HEK293 (cell line): Measurements from ENCODE around the gene NME8.

ENCODE experiments used
- CTCF ChIA-PET: fragments of 350-600 bp; formaldehyde crosslinking; extraction: SDS; loops from one replicate; lab custom pipeline; 2021; ENCODE audit warnings: antibody characterized with exemption; lab: Yijun Ruan, JAX
- POLR2A ChIA-PET: fragments of 300-600 bp; formaldehyde crosslinking; extraction: SDS; loops from one replicate; lab custom pipeline; 2020; ENCODE audit warnings: antibody characterized with exemption, inconsistent platforms; lab: Yijun Ruan, JAX
- H3K27ac ChIP-seq: fragments of 200-500 bp; sonication (Bioruptor generic); 2 replicates; pipeline ENCODE4 v1.5.1; 2014; ENCODE audit warnings: low read depth, low read length, control low read depth, inconsistent platforms; ENCODE audit errors: extremely low read depth
- H3K36me3 ChIP-seq, 2 experiments: fragments of 200-500 bp in 1 of 2; sonication (Bioruptor generic) in 1 of 2; 1 replicate in 1 of 2; 2 replicates in 1 of 2; pipeline ENCODE4 v1.5.1; 2014 to 2017; ENCODE audit warnings: inconsistent platforms in 2 of 2, low read length in 2 of 2; ENCODE audit not compliant: control insufficient read depth in 2 of 2, insufficient read depth in 1 of 2
- H3K4me1 ChIP-seq: fragments of 200-500 bp; sonication (Bioruptor generic); 2 replicates; pipeline ENCODE4 v1.5.1; 2014; ENCODE audit warnings: mild to moderate bottlenecking, low read length, inconsistent platforms; ENCODE audit not compliant: control insufficient read depth, insufficient read depth
- H3K4me3 ChIP-seq: 2 replicates; pipeline ENCODE4 v1.5.1; 2011; ENCODE audit warnings: low read depth, mild to moderate bottlenecking, control low read depth, low read length, moderate library complexity
- H3K9me3 ChIP-seq: fragments of 200-500 bp; sonication (Bioruptor generic); 2 replicates; pipeline ENCODE4 v1.5.1; 2014; ENCODE audit warnings: low read depth, low read length, inconsistent platforms; ENCODE audit not compliant: control insufficient read depth, insufficient read depth
- KLF1 ChIP-seq: fragments of 450-650 bp; formaldehyde crosslinking; IDR thresholded peaks from 2 replicates; pipeline ENCODE4 v1.5.1; 2016; ENCODE audit warnings: missing biosample characterization, missing genetic modification characterization
- KLF16 ChIP-seq: fragments of 450-650 bp; formaldehyde crosslinking; IDR thresholded peaks from 2 replicates; pipeline ENCODE4 v1.5.1; 2017; ENCODE audit warnings: missing biosample characterization, missing genetic modification characterization
- KLF8 ChIP-seq: fragments of 450-650 bp; formaldehyde crosslinking; IDR thresholded peaks from 2 replicates; pipeline ENCODE4 v1.5.1; 2016; ENCODE audit warnings: missing biosample characterization, missing genetic modification characterization
- PRDM1 ChIP-seq: fragments of 450-650 bp; formaldehyde crosslinking; IDR thresholded peaks from 2 replicates; pipeline ENCODE4; 2016; ENCODE audit warnings: missing biosample characterization, missing genetic modification characterization
- SETDB1 ChIP-seq: IDR thresholded peaks from one replicate; pipeline ENCODE4 v1.6.1; 2017; ENCODE audit warnings: mild to moderate bottlenecking, low read length, moderate library complexity, mixed read lengths; ENCODE audit not compliant: insufficient read length
- ZBTB17 ChIP-seq: fragments of 450-650 bp; formaldehyde crosslinking; IDR thresholded peaks from 2 replicates; pipeline ENCODE4 v1.5.1; 2016; ENCODE audit warnings: missing biosample characterization, missing genetic modification characterization
- ZFHX2 ChIP-seq: fragments of 450-650 bp; formaldehyde crosslinking; conservative IDR thresholded peaks from 2 replicates; pipeline ENCODE4 v1.5.1; 2016; ENCODE audit warnings: missing biosample characterization, missing genetic modification characterization
- ZNF214 ChIP-seq: fragments of 450-650 bp; formaldehyde crosslinking; IDR thresholded peaks from 2 replicates; pipeline ENCODE4 v1.5.1; 2017; ENCODE audit warnings: missing biosample characterization, mild to moderate bottlenecking, missing genetic modification characterization, borderline replicate concordance
- ZNF335 ChIP-seq: fragments of 450-650 bp; formaldehyde crosslinking; conservative IDR thresholded peaks from 2 replicates; pipeline ENCODE4 v1.5.1; 2016; ENCODE audit warnings: missing biosample characterization, missing genetic modification characterization
- ZNF394 ChIP-seq: fragments of 450-650 bp; formaldehyde crosslinking; IDR thresholded peaks from 2 replicates; pipeline ENCODE4 v1.5.1; 2016; ENCODE audit warnings: missing biosample characterization, missing genetic modification characterization, mild to moderate bottlenecking, moderate library complexity, borderline replicate concordance
- ZNF521 ChIP-seq: fragments of 450-650 bp; formaldehyde crosslinking; IDR thresholded peaks from 2 replicates; pipeline ENCODE4 v1.5.1; 2017; ENCODE audit warnings: missing biosample characterization, mild to moderate bottlenecking, missing genetic modification characterization
- ZNF654 ChIP-seq: fragments of 450-650 bp; formaldehyde crosslinking; IDR thresholded peaks from 2 replicates; pipeline ENCODE4 v1.5.1; 2016; ENCODE audit warnings: low read depth, missing biosample characterization, missing genetic modification characterization
- ZNF658 ChIP-seq: fragments of 450-650 bp; formaldehyde crosslinking; IDR thresholded peaks from 2 replicates; pipeline ENCODE4; 2016; ENCODE audit warnings: missing biosample characterization, missing genetic modification characterization
- TF ChIP-seq, protein P1 (sequence below): fragments of 450-650 bp; formaldehyde crosslinking; conservative IDR thresholded peaks from 2 replicates; pipeline ENCODE4 v1.5.1; 2016; ENCODE audit warnings: low read depth, missing biosample characterization, missing genetic modification characterization
- TF ChIP-seq, protein P2 (sequence below): fragments of 450-650 bp; formaldehyde crosslinking; IDR thresholded peaks from 2 replicates; pipeline ENCODE4 v1.5.1; 2016; ENCODE audit warnings: missing biosample characterization, missing genetic modification characterization
- TF ChIP-seq, protein P3 (sequence below): fragments of 450-650 bp; formaldehyde crosslinking; IDR thresholded peaks from 2 replicates; pipeline ENCODE4 v1.5.1; 2016; ENCODE audit warnings: missing biosample characterization, missing genetic modification characterization
- TF ChIP-seq, protein P4 (sequence below): fragments of 450-650 bp; formaldehyde crosslinking; IDR thresholded peaks from 2 replicates; pipeline ENCODE4 v1.5.1; 2016; ENCODE audit warnings: missing biosample characterization, missing genetic modification characterization
- TF ChIP-seq, protein P5 (sequence below): fragments of 450-650 bp; IDR thresholded peaks from 2 replicates; pipeline ENCODE4 v1.5.1; 2018; ENCODE audit warnings: missing biosample characterization, missing genetic modification characterization

NME8 gene

DNA sequence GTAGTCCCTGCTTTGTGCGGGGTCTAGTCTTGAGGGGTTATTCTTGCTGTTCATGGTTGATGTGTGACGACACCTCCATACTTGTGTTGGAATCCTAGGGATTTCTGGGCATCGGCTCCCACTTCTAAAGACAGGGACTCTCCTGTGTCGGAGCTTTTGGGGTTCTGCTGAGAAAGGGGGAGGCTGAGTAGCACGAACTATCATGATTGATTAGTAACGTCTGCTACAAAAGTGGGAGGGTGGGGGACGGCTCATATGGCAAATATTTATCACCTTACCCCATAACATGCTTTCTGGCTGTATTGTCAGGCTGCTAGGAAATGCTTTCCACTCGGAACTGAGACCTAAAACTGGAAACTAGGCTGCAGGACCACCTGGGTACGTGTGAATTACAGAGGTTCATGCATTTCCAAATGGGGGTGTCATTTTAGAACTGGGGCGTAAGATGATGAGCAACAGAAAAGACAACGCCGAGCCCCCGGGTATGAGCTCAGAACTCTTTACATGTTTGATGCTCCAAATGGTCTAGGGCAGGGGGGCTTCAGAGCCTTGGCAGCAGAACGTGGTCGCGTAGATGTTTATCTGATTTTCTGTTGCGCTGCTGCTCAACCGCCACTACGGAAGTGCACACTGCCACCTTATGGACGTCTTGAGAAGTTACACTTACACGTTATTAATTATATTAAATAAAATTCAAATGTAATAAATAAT is 15.1 kb upstream of the NME8 start:
- H3K4me3 ChIP-seq: peak overlapping the region; percentile 1; the same call in 1 of the 2 replicates
- POLR2A ChIA-PET: no interaction called here
- no peak overlapping the region for H3K27ac ChIP-seq
- no peaks in the 10 kb centered on the region for H3K36me3 ChIP-seq
- H3K9me3 ChIP-seq: no peaks in the 10 kb centered on the region
- no peak for TF ChIP-seq PRDM1
- TF ChIP-seq, protein P1, sequence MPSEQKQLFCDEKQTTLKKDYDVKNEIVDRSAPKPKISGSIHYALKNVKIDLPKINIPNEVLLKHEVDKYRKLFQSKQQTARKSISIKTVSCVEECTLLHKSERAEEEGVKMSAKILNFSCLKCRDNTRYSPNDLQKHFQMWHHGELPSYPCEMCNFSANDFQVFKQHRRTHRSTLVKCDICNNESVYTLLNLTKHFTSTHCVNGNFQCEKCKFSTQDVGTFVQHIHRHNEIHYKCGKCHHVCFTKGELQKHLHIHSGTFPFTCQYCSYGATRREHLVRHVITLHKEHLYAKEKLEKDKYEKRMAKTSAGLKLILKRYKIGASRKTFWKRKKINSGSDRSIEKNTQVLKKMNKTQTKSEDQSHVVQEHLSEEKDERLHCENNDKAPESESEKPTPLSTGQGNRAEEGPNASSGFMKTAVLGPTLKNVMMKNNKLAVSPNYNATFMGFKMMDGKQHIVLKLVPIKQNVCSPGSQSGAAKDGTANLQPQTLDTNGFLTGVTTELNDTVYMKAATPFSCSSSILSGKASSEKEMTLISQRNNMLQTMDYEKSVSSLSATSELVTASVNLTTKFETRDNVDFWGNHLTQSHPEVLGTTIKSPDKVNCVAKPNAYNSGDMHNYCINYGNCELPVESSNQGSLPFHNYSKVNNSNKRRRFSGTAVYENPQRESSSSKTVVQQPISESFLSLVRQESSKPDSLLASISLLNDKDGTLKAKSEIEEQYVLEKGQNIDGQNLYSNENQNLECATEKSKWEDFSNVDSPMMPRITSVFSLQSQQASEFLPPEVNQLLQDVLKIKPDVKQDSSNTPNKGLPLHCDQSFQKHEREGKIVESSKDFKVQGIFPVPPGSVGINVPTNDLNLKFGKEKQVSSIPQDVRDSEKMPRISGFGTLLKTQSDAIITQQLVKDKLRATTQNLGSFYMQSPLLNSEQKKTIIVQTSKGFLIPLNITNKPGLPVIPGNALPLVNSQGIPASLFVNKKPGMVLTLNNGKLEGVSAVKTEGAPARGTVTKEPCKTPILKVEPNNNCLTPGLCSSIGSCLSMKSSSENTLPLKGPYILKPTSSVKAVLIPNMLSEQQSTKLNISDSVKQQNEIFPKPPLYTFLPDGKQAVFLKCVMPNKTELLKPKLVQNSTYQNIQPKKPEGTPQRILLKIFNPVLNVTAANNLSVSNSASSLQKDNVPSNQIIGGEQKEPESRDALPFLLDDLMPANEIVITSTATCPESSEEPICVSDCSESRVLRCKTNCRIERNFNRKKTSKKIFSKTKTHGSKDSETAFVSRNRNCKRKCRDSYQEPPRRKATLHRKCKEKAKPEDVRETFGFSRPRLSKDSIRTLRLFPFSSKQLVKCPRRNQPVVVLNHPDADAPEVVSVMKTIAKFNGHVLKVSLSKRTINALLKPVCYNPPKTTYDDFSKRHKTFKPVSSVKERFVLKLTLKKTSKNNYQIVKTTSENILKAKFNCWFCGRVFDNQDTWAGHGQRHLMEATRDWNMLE (tag by site-specific recombination): 0 out of 2 replicates have a peak, but pooled peaks have one; percentile 20
- TF ChIP-seq ZNF654 (tag by site-specific recombination): peak; percentile 72
- TF ChIP-seq ZBTB17: peak; percentile 47; the same call in 1 of the 2 replicates
- TF ChIP-seq, all 188 proteins: peak for 3
- no peaks in the 10 kb centered on the region for H3K4me1 ChIP-seq
- CTCF ChIA-PET: interaction anchor here (0.5 to 3.5 kb wide), 17 partner anchors 11 to 878 kb away, joined by 3 to 17 read pairs (median 4); no protein-coding TSS in a partner anchor

DNA sequence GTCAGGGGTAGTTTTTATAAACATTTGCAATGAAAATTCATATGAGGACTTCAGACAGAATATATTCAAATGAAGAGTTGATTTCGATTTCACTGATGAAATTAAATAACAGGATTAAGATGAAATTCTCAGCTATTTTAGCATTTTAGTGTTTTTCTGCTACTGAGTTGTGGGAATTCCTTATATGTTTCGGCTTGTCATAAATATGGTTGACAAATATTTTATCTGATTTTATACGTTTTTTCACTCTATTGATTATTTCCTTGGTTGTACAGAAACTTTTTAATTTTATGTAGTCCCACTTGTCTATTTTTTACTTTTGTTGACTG is 14.6 kb upstream of the NME8 start:
- Histone ChIP-seq H3K4me1 (no peaks in the 10 kb centered on the region), H3K9me3 (no peaks in the 10 kb centered on the region), H3K27ac (no peak overlapping the region), H3K36me3 (no peaks in the 10 kb centered on the region), H3K4me3 (no peak overlapping the region)
- TF ChIP-seq ZNF658 (tag by site-specific recombination) (no peak), ZFHX2 (tag by site-specific recombination) (no peak), SETDB1 (no peak), KLF8 (tag by site-specific recombination) (no peak), ZNF394 (no peak), ZNF335 (no peak), KLF1 (tag by site-specific recombination) (no peak), KLF16 (tag by site-specific recombination) (no peak)
- TF ChIP-seq, protein P2, sequence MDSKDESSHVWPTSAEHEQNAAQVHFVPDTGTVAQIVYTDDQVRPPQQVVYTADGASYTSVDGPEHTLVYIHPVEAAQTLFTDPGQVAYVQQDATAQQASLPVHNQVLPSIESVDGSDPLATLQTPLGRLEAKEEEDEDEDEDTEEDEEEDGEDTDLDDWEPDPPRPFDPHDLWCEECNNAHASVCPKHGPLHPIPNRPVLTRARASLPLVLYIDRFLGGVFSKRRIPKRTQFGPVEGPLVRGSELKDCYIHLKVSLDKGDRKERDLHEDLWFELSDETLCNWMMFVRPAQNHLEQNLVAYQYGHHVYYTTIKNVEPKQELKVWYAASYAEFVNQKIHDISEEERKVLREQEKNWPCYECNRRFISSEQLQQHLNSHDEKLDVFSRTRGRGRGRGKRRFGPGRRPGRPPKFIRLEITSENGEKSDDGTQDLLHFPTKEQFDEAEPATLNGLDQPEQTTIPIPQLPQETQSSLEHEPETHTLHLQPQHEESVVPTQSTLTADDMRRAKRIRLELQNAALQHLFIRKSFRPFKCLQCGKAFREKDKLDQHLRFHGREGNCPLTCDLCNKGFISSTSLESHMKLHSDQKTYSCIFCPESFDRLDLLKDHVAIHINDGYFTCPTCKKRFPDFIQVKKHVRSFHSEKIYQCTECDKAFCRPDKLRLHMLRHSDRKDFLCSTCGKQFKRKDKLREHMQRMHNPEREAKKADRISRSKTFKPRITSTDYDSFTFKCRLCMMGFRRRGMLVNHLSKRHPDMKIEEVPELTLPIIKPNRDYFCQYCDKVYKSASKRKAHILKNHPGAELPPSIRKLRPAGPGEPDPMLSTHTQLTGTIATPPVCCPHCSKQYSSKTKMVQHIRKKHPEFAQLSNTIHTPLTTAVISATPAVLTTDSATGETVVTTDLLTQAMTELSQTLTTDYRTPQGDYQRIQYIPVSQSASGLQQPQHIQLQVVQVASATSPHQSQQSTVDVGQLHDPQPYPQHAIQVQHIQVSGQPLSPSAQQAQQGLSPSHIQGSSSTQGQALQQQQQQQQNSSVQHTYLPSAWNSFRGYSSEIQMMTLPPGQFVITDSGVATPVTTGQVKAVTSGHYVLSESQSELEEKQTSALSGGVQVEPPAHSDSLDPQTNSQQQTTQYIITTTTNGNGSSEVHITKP: no peak
- ChIA-PET POLR2A (no interaction called here), CTCF (interaction anchor here (0.7 to 3.5 kb wide), 13 partner anchors 12 to 622 kb away, joined by 3 to 17 read pairs (median 4); no protein-coding TSS in a partner anchor)

DNA sequence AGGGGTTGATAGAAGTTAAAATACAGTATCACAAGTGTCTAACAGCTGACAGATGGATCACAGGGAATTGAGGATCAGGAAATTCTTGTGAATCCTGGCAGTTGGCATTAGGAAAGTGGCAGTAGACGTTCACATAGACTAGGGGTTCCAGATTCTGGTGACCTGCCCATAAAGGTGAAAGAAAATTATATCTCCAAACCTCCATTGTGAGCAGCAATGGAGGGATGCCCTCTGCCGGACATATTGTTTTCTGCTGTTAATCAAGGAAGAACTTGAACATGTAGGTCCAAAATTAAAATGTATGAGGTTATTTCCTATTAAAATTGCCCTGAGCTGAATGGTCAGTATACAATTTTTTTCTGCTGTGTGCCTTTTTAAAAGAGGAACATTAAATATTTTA is 5.1 kb downstream of the NME8 start:
- POLR2A ChIA-PET: no interaction called here
- H3K27ac ChIP-seq: no peak overlapping the region
- no peaks in the 10 kb centered on the region for H3K36me3 ChIP-seq
- no peak overlapping the region for H3K4me3 ChIP-seq
- no peaks in the 10 kb centered on the region for H3K4me1 ChIP-seq
- CTCF ChIA-PET: interaction anchor here (0.6 to 2.1 kb wide), 15 partner anchors 8 to 1027 kb away, joined by 3 to 7 read pairs (median 3); no protein-coding TSS in a partner anchor
- no peaks in the 10 kb centered on the region for H3K9me3 ChIP-seq
- TF ChIP-seq, protein P3, sequence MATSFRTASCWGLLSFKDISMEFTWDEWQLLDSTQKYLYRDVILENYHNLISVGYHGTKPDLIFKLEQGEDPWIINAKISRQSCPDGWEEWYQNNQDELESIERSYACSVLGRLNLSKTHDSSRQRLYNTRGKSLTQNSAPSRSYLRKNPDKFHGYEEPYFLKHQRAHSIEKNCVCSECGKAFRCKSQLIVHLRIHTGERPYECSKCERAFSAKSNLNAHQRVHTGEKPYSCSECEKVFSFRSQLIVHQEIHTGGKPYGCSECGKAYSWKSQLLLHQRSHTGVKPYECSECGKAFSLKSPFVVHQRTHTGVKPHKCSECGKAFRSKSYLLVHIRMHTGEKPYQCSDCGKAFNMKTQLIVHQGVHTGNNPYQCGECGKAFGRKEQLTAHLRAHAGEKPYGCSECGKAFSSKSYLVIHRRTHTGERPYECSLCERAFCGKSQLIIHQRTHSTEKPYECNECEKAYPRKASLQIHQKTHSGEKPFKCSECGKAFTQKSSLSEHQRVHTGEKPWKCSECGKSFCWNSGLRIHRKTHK: no peak
- TF ChIP-seq, protein P4, sequence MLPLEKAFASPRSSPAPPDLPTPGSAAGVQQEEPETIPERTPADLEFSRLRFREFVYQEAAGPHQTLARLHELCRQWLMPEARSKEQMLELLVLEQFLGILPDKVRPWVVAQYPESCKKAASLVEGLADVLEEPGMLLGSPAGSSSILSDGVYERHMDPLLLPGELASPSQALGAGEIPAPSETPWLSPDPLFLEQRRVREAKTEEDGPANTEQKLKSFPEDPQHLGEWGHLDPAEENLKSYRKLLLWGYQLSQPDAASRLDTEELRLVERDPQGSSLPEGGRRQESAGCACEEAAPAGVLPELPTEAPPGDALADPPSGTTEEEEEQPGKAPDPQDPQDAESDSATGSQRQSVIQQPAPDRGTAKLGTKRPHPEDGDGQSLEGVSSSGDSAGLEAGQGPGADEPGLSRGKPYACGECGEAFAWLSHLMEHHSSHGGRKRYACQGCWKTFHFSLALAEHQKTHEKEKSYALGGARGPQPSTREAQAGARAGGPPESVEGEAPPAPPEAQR: no peak
- TF ChIP-seq, protein P5, sequence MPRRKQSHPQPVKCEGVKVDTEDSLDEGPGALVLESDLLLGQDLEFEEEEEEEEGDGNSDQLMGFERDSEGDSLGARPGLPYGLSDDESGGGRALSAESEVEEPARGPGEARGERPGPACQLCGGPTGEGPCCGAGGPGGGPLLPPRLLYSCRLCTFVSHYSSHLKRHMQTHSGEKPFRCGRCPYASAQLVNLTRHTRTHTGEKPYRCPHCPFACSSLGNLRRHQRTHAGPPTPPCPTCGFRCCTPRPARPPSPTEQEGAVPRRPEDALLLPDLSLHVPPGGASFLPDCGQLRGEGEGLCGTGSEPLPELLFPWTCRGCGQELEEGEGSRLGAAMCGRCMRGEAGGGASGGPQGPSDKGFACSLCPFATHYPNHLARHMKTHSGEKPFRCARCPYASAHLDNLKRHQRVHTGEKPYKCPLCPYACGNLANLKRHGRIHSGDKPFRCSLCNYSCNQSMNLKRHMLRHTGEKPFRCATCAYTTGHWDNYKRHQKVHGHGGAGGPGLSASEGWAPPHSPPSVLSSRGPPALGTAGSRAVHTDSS: no peak
- no peak for TF ChIP-seq ZNF394
- no peak for TF ChIP-seq ZNF214 (tag by site-specific recombination)
- no peak for TF ChIP-seq ZNF521
